Eye (tissue), 1 donor: ENCODE data around the gene CLEC18A.
A peak's percentile ranks its signal among the peaks of the same experiment; 100 is the strongest.
"Not testable (repeated sequence)": the region's sequence is repeated elsewhere in the genome, so short reads cannot be mapped to it uniquely, and the experiment has no call there.

Experiments used
- DNase-seq: peaks from one replicate; pipeline ENCODE4 v3.0.0-alpha.2; 2015

Gene CLEC18A

DNA sequence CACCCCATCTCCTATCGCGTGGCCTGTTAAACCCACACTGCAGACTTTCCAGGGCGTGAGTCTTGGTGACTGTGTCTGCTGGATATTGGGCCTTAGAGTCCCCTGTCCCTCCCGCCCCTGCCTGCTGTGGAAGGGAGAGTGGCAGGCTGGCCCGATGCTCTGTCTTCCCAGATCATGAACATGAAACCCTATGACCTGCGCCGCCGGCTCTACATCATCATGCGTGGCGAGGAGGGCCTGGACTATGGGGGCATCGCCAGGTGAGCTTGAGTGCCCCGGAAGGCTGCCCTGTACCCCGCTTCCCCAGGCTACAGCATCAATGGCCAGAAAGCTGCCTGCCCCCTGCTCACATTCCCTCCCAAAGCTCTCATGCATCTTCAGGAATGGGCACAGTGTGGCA, 19.5 kb upstream of the CLEC18A start:
- no peak for DNase-seq

DNA sequence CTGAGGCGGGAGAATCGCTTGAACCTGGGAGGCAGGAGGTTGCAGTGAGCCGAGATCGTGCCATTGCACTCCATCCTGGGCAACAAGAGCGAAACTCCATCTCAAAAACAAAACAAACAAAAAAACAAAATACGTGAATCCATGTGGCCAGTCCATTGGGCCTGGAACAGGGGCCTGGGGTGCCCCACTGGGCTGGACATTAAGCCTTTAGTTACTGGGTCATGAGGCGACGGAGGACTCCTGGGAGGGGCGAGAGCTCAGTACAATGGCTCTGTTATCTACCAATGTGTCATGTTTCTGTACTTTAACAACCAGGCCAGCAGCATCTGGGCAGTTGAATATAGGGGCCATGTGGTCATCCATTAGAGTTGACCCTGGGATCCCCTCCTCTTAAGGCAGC, 18.9 kb upstream of the CLEC18A start:
- no peak for DNase-seq

DNA sequence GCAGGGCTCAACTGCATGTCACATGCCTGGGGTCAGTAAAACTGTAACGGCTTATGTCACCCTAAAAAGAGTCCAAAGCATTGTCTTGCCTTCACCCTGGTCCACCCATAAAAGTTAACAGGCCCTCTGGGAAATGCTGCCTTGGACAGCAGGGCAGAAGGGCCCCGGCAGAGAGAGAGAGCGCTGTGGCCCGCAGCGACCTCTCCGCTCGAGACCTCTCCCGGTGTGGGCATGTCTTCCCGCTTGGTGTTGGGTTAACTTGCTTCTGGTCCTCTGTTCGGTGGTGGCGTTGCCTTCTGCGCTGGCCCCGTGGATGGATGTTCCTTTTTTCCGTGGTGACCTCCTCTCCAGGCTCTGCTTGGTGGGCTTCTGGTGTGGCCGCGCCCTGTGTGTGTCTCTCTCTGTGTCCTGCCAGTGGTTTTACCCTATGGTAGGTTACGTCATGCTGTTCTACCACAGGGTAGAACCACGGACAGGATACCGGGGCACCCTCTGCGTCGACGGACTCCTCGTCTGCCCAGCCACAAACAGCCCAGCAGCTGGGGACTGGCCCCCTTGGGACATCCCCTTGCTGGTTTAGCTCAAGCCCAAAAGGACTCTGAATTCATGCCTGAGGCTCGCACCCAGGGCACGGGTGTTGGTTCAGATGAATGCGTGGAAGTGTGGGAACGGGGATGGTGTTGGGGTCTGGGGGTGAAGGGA, 18.3 kb upstream of the CLEC18A start:
- no peak for DNase-seq

DNA sequence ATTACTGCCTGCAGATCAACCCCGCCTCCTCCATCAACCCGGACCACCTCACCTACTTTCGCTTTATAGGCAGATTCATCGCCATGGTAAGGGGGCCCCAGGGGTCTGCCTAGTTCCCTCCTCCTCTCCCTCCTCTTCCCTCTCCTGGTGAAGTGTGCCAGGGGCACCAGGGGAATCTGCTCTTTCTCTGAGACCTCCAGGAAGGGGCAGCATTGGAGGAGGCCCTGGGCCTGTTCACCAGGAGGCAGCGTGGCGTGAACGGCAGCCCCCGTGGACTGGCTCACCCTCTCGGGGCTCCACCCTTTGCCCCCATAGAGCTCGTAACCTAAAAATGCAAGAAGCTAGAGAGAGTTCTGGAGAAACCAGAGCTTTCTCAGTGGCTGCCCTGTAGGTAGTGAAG, 17.1 kb upstream of the CLEC18A start:
- no peak for DNase-seq

DNA sequence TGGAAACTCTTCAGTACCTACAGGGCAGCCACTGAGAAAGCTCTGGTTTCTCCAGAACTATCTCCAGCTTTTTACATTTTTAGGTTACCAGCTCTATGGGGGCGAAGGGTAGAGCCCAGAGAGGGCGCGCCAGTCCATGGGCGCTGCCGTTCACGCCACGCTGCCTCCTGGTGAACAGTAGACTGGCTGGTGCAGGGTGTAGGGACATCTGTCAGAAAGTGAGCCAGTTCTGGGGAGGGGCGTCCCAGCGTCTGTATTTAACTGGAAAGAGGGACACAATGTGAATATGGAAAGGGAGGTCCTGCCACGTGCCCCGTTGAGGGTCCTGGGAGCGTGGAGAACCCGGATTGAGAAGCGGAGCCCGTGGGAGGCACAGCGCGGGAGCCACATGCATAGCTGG, 16.4 kb upstream of the CLEC18A start:
- no peak for DNase-seq

DNA sequence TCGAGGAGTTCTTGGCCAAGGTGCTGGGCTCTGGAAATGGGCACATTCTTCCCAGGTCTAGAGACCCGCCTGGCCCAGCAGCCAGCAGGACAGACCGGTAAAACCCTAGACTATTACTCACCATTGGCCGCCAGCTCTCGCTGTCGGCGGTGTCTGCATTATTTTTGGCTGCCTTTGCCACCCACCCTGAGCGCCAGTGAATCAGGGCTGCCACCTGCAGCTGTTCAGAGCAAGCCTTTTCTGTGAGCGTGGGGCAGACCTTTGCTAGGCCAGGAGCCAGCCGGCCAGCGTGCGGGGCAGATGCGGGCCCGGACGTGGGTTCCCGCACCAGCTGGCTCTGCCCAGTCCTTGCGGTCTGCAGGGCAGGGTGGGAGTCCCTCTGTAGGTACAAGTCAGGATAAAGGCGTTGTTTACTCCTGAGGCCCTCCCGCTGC, 15.8 kb upstream of the CLEC18A start:
- DNase-seq, result no peak

DNA sequence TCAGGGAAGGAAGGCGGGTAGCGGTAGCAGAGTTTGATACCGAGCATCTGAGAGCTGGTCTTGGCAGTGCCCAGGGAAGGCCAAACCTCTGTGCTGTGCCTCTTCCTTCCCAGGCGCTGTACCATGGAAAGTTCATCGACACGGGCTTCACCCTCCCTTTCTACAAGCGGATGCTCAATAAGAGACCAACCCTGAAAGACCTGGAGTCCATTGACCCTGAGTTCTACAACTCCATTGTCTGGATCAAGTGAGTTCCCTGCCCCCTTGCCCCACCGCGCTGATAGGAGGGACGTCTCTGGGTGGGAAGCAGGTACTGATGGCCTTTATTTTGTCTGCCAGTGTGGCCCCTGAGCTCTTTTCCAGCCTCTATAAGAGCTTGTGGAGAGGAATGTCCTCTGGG, 15.4 kb upstream of the CLEC18A start:
- DNase-seq, result no peak

DNA sequence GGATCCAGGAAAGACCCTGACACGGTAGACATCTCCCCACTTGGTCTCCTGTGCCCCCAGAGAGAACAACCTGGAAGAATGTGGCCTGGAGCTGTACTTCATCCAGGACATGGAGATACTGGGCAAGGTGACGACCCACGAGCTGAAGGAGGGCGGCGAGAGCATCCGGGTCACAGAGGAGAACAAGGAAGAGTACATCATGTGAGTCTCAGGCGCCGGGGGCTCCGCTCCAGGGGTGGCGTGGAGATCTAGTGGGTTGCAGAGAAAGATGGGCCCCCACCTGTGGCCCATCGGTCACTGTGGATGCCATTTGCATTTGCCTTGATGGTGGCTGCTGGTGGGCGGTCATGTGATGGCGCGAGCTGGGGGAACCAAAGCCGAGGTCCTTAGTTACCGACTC, 14.9 kb upstream of the CLEC18A start:
- DNase-seq, result no peak

DNA sequence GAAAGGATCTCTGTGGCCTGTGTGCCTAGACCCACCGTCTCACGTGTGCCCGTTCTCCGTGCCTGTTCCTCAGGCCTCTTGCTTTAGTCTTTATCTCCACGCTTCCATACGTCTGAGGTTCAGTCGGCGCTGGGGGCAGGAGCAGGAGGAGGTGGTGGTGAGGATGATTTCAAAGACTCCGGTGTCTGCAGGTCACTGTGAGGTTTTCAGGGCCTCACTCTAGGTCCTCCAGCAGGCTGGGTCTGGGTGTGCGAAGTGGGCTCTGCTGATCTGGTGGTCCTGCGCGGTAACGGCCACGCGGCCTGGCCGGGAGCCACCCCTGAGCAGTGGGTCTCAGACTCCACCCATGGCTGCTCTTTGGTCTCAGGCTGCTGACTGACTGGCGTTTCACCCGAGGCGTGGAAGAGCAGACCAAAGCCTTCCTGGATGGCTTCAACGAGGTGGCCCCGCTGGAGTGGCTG, 14.4 kb upstream of the CLEC18A start:
- DNase-seq, result no peak

DNA sequence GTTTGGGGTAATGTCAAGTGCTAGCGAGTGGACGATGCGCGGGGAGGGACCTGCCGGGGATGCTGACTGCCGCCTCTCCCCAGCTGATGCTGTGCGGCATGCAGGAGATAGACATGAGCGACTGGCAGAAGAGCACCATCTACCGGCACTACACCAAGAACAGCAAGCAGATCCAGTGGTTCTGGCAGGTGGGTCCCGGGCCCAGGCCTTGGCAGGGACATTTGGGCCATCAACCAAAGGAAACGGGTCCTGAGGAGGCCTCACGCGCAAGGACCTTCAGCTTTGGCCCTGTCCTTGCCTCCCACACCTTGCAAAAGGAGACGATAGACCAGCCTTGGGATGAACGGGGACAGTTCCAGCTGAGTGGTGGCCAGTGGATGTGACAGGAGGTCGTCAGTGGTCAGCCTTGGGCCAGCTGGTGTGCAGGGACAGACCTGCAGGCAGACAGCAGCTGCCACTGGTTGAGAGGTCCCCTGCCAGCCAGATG, 13.6 kb upstream of the CLEC18A start:
- DNase-seq, result peak; percentile 57

DNA sequence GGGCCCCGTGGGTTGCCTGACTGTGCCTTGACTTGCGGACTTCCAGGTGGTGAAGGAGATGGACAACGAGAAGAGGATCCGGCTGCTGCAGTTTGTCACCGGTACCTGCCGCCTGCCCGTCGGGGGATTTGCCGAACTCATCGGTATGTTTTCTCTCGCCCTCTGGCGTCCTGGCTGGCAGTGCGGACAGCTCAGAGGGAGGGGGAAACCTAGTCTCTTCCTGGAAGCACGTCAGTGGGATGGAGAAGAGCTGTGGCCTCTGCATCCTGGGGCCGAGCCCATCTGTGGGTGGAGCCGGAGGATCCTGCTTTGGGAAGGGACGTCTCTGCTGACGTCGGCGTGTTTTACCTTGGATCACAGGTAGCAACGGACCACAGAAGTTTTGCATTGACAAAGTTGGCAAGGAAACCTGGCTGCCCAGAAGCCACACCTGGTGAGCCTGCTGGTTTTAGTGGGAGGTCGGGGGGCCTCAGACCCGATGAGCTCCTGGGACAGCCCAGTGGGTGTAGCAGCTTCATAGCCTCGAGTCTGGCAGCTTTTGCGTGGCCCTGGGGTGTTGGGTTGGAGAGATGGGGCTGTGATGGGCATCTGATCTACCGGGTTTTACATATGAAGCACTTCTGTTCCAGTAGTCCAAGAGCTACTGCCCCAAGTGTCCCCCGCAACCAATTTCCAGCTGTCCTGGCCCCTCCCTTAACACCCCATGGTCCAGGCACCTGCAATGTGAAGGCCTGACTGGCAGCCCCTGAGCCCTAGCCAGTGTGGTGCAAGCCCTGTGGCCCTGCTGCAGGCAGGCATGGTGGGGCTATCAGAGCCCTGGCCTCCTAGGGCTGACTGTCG, 11.9 kb upstream of the CLEC18A start:
- no peak for DNase-seq

DNA sequence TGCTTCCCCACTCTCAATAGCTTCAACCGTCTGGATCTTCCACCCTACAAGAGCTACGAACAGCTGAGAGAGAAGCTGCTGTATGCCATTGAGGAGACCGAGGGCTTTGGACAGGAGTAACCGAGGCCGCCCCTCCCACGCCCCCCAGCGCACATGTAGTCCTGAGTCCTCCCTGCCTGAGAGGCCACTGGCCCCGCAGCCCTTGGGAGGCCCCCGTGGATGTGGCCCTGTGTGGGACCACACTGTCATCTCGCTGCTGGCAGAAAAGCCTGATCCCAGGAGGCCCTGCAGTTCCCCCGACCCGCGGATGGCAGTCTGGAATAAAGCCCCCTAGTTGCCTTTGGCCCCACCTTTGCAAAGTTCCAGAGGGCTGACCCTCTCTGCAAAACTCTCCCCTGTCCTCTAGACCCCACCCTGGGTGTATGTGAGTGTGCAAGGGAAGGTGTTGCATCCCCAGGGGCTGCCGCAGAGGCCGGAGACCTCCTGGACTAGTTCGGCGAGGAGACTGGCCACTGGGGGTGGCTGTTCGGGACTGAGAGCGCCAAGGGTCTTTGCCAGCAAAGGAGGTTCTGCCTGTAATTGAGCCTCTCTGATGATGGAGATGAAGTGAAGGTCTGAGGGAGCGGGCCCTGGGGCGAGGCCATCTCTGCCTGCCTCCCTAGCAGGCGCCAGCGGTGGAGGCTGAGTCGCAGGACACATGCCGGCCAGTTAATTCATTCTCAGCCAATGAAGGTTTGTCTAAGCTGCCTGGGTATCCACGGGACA, 11.1 kb upstream of the CLEC18A start:
- DNase-seq, result no peak

DNA sequence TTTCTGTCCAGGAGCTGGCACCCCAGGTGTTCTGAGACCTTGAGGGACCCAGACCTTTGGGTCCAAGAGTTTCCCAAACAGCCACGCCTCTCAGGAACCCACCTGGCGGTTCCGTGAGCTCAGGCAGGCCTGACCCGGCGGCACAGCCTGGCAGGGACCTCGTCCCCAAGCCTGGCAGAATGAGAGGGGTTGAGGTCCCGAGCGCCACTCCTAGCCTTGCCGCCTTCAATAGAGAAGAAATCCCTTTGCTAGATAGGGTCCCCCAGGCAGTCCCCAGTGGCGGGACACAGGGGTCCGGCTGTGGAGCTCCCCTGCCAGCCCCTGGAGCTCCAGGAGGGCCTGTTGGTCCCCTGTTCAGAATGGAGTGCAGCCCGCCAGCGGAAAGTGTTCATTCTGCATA, 10.5 kb upstream of the CLEC18A start:
- DNase-seq, result no peak

DNA sequence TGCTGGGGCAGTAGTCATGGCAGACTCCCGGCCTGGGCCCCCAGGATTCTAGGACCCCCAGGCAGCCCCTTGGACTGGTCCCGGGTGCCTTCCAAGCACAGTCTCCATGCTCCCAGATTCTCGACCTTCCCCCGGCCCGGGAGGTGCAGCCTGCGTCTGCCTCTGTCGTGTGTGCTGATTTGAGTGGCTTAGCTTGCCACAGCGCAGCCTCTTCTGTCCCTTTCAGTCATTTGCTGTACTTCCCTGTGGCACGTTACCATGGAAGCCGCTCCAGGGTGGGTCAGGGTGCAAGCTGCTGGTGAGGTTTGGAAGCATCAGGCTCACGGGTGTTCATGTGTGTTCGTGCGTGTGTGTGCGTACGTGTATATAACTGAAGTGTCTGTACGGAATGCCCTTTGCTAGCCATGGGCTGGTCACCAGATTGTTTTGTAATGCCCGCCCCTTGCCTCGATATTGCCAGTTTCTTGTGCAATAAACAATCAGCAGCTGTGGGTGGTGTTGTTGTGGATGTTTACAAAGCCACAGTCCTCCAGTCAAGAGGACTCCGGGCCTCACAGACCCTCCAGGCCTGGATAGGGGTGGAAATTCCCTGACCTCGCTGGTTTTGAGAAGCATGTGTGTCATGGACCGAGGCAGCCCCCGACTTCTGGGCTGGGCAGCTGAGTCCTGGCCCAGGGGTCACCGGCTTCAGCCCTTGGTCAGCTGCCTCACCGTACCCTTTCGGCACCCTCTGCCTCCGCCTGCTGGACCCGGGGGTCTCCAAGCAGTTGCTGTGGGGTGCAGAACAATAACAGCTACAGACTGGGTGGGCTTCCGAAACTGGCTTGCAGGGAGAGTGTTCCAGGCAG, 9.7 kb upstream of the CLEC18A start:
- no peak for DNase-seq

DNA sequence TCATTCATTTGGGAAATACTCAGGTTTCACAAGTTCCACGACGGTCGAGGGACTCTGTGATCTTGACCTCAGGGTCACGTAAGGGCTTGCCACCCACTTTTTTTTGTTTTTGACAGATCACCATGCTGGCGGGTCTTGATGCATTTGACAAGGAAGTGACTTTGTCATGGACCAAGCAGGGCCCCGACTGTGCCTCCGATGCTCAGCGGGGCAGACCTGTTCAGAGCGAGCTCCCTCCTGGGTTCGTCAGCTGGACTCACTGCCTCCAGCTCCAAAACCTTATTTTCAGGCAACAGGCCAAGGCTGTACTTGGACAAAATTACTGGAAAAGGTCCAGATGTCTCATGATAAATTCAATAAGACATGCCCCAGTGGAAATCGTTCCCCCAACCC, 9.0 kb upstream of the CLEC18A start:
- peak; percentile 19 for DNase-seq

DNA sequence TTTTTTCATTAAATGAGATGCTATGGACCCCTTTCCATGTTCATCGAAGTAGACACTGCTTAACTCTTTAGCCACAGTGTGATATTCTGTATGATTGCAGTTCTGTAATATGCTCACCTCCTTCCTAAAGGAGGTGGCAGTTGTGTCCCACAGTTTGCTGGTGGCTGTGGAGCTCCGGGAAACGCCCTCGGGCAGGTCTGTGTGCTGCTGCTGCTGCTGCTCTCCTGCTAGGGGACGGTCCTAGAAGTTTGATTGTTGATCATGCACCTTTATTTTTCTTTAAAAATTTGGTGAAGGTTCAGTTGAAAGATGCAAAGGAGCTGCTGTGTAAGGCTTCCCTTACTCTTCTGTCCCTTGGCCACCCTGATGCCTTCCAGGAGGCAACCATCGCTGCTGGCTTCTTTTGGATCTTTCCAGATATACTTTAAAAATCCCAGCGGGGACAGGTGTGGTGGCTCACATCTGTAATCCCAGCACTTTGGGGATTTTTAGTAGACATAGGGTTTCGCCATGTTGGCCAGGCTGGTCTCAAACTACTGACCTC, 8.4 kb upstream of the CLEC18A start:
- no peak for DNase-seq

DNA sequence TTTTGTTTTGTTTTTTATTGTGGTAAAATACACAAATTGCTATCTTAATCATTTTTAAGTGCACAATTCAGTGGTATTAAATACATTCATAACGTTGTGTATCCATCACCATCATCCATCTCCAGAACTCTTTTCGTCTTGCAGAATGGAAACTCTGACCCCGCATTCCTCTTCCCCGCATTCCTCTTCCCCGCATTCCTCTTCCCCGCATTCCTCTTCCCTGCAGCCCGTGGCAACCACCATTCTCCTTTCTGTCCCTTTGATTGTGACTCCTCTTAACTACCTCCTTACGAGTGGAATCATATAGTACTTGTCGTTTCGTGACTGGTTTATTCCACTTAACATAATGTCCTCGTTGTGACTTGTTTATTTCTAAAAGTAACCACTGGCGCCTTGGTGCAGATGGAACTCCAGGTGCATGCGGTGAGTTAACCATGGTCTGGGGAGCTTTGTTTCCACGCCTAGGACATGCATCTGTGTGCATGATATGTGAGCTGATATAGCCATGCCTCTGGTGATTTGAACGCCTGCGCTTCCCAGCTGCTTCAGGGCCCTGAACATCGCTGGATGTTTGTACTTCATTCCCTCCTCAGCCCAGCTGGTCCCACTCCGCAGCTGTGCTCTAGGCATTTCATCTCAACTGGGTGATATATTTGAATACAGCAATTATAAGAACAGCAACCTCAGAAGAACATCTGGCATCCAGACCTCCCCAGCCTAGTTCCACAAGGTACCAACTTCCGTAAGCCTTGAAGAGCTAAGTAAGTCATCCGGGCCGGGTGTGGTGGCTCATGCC, 7.7 kb upstream of the CLEC18A start:
- peak; percentile 49 for DNase-seq

DNA sequence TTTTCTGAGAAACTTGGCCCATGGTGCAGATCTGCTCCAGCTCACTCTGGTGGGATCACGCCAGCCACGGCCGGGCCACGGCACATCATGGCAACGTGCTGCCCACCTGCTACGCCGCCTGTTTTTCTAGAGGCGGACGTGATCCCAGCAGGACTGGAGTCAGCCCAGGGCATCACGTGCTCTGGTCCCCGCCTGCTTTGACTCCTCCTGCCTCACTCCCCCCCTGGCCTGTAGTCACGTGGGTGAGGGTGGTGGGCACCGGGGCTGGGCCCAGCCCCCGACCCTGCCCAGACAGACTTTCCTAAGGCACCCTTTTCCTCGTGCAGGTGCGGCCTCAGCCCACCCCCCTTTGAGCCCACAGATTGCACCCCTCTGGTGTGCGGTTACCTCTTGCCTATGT, 723 bp upstream of the CLEC18A start:
- not testable (repeated sequence) for DNase-seq

DNA sequence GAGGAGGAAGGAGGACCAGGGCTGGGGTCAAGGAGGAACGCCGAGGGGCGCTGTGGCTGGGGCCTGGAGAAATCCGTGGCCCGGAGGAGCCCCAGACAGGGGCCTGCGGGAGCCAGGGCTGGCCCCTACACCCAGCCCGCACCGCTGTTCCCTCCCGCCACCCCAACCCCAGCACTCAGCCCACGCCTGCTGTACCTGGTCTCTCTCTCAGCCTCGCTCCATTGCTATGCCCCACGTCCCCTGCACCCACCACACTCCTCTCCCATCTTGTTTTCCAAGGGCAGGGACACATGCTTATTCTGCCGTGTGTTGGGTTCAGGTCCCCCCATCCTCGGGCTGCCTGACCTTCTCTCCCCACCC, 518 bp downstream of the CLEC18A start:
- DNase-seq, result not testable (repeated sequence)

DNA sequence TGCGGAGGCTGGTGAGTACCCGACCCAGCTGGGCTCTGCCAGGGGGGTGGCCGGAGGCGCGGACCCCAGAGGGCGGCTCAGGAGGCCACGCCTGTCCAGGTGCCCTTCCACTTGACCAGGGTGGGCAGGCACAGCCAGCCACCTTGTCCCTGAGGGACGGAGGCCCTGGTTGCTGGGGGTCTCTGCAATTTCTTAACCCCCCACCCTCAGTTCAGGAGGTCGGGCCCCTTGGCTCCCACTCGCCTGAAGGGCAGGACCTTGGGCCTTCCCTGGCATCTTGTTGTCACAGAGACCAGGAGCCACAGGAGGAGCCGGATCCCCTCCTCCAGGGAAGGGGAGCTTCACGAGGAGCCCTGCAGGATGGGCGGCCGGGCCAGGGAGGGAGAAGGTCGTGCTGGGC, 982 bp downstream of the CLEC18A start:
- DNase-seq, result peak; percentile 2
